Activated T-cell treated with anti-CD3 and anti-CD28 coated beads, Interleukin-2, amount 50 U/mL, for 1 hour (primary cell): ENCODE measurements around the gene B3GNT7.
"Not testable (repeated sequence)": the region's sequence is repeated elsewhere in the genome, so short reads cannot be mapped to it uniquely, and the experiment has no call there.

Source experiments
- DNase-seq: peaks from one replicate; pipeline ENCODE4 v3.0.0-alpha.2; 2020

Gene B3GNT7

GRCh38 chr2:231430437-231430836 is 34.9 kb downstream of the B3GNT7 start:
- DNase-seq = not testable (repeated sequence)

DNA sequence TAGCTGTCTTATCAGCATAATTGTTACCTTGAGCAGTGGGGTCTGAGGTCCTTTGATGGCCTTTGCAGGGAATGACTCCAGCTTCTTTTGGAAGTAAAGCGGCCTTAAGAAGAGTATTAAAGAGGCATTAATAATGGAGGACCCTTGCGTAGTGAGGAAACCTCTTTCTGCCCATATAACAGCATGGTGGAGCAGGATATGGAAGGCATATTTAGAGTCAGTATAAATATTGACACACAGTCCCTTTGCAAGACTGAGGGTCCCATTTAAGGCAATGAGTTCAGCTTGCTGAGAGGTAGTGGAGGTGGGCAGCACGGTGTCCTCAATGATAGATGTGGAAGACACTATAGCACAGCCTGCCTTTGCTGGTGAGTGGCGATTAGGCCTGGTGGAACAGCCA is 36.1 kb downstream of the B3GNT7 start:
- DNase-seq = no peak

DNA sequence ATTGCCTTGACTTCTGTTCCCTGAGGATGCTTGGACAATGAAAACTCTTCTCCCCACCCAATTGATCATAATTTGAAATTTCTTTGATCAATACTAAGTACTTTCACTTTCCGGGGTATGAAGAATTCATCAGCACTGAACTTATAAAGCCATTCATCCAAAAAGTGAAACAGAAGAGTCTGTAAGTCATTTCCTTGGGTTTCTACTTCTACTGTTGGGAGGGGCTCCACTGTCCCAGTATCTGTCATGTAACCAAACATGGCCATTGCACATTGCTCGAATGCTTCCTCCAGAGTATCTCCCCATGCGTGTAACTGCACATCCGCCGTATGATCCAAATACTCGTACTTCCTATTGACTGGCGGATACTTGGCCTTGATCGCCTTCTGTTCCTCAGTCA is 38.5 kb downstream of the B3GNT7 start:
- DNase-seq = no peak

GRCh38 chr2:231436957-231437356 is 41.4 kb downstream of the B3GNT7 start:
- no peak for DNase-seq

GRCh38 chr2:231449503-231450054 is 54.1 kb downstream of the B3GNT7 start:
- no peak for DNase-seq

DNA sequence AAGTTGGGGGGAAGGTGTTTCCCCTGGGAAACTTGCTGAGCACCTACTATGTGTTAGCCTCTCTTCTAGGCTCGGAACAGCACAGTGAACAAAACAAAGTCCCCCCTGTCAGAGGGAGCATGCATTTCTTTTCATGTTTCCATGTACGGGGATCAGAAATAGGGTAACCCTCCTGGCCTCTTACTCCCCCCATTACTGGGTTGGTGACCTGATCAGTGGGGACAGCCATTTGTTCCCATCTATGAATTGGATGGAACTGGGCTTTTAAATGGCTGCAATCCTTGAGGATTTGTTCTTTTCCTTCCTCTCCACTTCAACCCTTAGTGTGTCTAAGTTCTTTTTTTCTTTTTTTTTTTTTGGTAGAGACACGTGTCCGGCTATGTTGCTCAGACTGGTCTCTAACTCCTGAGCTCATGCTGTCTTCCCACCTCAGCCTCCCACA is 55.1 kb downstream of the B3GNT7 start:
- DNase-seq = no peak
